Body of pancreas (tissue), 4 donors: Measurements from ENCODE around the gene INPP5J. TPM values are rescaled to one million over a fixed set of nuclear protein-coding genes. Genes with fewer than 3 reads are reported as not detected.

Experiments
- ATAC-seq: fragments of 150-250 bp; one replicate; pipeline ENCODE4 v1.9.1; 2016
- DNase-seq, 4 donors: peaks; one replicate each; pipeline ENCODE4 v3.0.0-alpha.2; 2019
- H3K27ac ChIP-seq, 4 donors: fragments of 200-600 bp; sonication (generic); 1 replicate in 3 of 4; 2 replicates in 1 of 4; pipeline versions ENCODE4 v1.5.1 to v1.6.1; 2016 to 2019; ENCODE audit warnings: mild to moderate bottlenecking in 1 of 4, mixed read lengths in 1 of 4, moderate library complexity in 1 of 4
- H3K27me3 ChIP-seq, 2 donors: fragments of 200-600 bp; sonication (generic); one replicate each; pipeline ENCODE4 v1.6.0; 2016; ENCODE audit warnings: mild to moderate bottlenecking in 1 of 2
- H3K36me3 ChIP-seq, 2 donors: fragments of 200-600 bp; sonication (generic); replicated peaks in 1 of 2; 2 replicates each; pipeline ENCODE4 v1.5.1; 2016; ENCODE audit warnings: low read depth in 2 of 2; ENCODE audit not compliant: insufficient read depth in 1 of 2
- H3K4me1 ChIP-seq: fragments of 200-600 bp; sonication (generic); one replicate; pipeline ENCODE4 v1.6.0; 2016
- H3K4me3 ChIP-seq, 2 donors: fragments of 200-600 bp; sonication (generic); 1 replicate in 1 of 2; 2 replicates in 1 of 2; pipeline ENCODE4 v1.5.1; 2016 to 2019
- H3K9me3 ChIP-seq, 3 donors: fragments of 200-600 bp; sonication (generic); 1 replicate in 2 of 3; 2 replicates in 1 of 3; pipeline ENCODE4 v1.5.1; 2016
- POLR2A ChIP-seq, 3 donors: fragments of 450-650 bp; IDR thresholded peaks; one replicate each; pipeline ENCODE4 v1.6.1; 2016; ENCODE audit warnings: antibody characterized with exemption in 3 of 3, mild to moderate bottlenecking in 2 of 3
- WGBS, 2 donors: methylation state at CpG; one replicate each; pipeline ENCODE4 v1.1.5; 2017; 5-methylcytosine and 5-hydroxymethylcytosine counted together
- intact Hi-C: fragments of 100-400 bp; cut with DNase I; formaldehyde crosslinking; loops from one replicate; pipeline ENCODE4 v1.15.1; 2023
- total RNA-seq, 2 donors: library from RNA; depleted of rRNA; stranded (reverse); fragments of >200 nt; gene quantifications; one replicate each; pipeline ENCODE4 v1.1.0, GENCODE V29; 2016
- TF ChIP-seq, protein P1 (sequence below), 7 experiments: fragments of 450-650 bp in 4 of 7; fragments of 200-600 bp in 3 of 7; sonication (generic) in 3 of 7; IDR thresholded peaks; one replicate each; pipeline ENCODE4 v1.5.1; 2016 to 2019; ENCODE audit warnings: antibody characterized with exemption in 7 of 7

INPP5J gene
- total RNA-seq, 2 donors from 2014 or later: 16.1 to 17.8 TPM

DNA sequence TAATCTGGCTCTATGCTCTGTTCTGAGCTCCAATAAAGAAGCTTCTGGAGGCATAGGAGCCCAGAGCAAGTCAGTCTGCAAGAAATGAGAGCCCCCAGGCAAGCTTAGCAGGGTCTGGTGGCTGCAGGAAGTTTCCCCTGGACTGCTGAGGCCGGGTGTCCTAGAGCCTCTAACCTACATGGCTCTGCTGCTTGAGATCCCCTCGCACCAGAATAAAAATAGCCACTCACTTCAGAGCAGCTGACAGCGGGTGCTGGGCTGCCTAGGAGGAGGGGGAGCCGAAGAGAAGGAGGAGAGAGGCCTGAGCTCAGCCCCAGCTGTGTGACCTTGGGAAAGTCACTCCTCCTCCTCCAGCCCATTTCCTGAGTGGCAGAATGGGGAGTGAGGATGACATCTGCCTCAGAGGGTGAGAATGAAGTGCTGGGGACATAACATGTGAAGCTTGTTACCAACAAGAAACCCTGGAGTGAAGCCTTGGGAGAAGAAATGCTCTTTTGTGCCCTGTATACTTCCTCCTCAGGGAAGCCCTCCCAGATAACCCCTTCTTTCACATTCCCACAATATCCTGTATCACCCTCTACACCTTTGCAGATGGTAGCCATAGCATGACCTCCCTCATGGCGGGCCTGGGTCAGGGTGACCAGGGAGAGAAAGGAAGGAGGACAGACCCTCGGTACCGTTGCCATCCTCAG is 3.6 kb upstream of the INPP5J start:
- peak in 3 of 4 donors; percentile 48 to 61 (median 57) for DNase-seq
- intact Hi-C loops: no loop called here

DNA sequence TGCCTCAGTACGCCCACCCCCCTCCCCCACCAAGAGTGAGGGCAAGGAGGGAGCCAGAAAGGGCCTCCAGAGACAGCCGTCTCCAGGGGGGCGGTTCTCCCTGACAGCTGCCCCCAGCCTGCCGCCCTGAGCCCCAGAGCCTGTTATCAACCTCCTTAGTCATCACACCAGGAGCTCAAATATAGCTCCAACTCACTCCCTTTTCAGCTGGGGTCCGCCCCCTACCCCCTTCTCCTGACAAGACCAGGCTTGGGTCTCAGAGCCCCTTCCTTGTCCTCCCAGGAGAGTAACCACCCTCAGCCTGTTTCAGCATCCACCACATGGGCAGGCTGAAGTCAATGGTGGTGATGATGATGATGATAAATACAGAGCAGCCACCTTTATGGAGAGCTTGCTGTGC is 2.5 kb upstream of the INPP5J start:
- no peak for DNase-seq
- intact Hi-C loops: no loop called here
- ATAC-seq: no peak

More for the DNA sequence above, 3.6 kb upstream of the INPP5J start:
- WGBS, 2 donors: 53 to 57% methylated on average over 6 to 7 of the region's 7 CpGs
- no peak overlapping the region for H3K4me3 ChIP-seq
- H3K36me3 ChIP-seq: no peaks in the 10 kb centered on the region
- no peaks in the 10 kb centered on the region for H3K9me3 ChIP-seq
- no peak overlapping the region for H3K27ac ChIP-seq
- no peaks in the 10 kb centered on the region for H3K27me3 ChIP-seq
- TF ChIP-seq, protein P1, sequence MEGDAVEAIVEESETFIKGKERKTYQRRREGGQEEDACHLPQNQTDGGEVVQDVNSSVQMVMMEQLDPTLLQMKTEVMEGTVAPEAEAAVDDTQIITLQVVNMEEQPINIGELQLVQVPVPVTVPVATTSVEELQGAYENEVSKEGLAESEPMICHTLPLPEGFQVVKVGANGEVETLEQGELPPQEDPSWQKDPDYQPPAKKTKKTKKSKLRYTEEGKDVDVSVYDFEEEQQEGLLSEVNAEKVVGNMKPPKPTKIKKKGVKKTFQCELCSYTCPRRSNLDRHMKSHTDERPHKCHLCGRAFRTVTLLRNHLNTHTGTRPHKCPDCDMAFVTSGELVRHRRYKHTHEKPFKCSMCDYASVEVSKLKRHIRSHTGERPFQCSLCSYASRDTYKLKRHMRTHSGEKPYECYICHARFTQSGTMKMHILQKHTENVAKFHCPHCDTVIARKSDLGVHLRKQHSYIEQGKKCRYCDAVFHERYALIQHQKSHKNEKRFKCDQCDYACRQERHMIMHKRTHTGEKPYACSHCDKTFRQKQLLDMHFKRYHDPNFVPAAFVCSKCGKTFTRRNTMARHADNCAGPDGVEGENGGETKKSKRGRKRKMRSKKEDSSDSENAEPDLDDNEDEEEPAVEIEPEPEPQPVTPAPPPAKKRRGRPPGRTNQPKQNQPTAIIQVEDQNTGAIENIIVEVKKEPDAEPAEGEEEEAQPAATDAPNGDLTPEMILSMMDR (IDR thresholded peaks at IDR 0.05): no peak
- TF ChIP-seq POLR2A (IDR thresholded peaks at IDR 0.05): no peak
- peaks cover 23% of the 10 kb centered on the region for H3K4me1 ChIP-seq
- ATAC-seq: no peak

DNA sequence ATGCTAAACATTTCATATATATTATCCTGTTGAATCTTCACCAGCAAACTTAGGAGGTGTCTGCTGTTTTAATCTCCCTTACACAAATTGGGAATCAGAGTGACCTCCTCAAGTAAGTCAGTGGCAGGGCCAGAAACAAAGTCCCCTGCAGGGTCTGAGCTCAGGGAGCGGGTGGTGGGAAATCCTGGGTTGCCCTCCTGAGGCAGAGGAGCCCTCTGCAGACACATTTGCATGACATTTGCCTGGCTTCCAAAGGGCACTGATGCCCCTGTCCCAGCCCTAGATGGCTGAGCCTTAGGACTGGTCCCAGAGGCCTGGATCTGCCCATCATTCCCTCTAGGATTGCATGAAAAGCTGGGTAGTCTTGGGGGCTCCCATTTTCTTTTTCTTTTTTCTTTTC is 2.1 kb upstream of the INPP5J start:
- H3K36me3 ChIP-seq: no peaks in the 10 kb centered on the region
- intact Hi-C loops: no loop called here
- DNase-seq (no peak), ATAC-seq (no peak)
- WGBS, 2 donors: 94 to 100% methylated on average over 1 of the region's 1 CpG
- H3K27me3 ChIP-seq: no peaks in the 10 kb centered on the region
- H3K27ac ChIP-seq: no peak overlapping the region
- no peaks in the 10 kb centered on the region for H3K9me3 ChIP-seq
- TF ChIP-seq POLR2A (IDR thresholded peaks at IDR 0.05): no peak
- TF ChIP-seq, protein P1 (IDR thresholded peaks at IDR 0.05): no peak
- no peak overlapping the region for H3K4me3 ChIP-seq
- peaks cover 33% of the 10 kb centered on the region for H3K4me1 ChIP-seq

More for the DNA sequence above, 2.5 kb upstream of the INPP5J start:
- H3K4me1 ChIP-seq: peaks cover 33% of the 10 kb centered on the region
- H3K9me3 ChIP-seq: no peaks in the 10 kb centered on the region
- WGBS, 2 donors: 79 to 89% methylated on average over 4 to 5 of the region's 5 CpGs
- H3K27me3 ChIP-seq: no peaks in the 10 kb centered on the region
- H3K4me3 ChIP-seq: no peak overlapping the region
- no peaks in the 10 kb centered on the region for H3K36me3 ChIP-seq
- TF ChIP-seq, protein P1 (IDR thresholded peaks at IDR 0.05): no peak
- TF ChIP-seq POLR2A (IDR thresholded peaks at IDR 0.05): no peak
- H3K27ac ChIP-seq: no peak overlapping the region

DNA sequence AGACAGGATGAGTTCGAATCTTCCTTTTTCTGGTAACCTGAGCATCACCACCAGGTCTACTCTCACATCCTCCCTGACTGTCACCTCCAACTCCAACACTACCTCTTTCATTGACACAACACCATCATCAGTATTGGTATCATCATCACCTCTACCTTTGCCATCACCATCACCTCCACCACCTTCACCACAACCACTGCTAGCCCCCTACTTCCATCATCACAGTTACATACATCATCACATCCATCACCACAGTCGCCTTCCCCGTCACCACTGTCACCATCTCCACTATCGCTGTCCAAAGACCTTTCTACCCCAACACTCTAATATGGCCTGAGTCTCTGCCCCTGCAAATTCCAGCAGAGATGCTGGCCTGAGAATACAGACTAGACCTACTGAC is 1.4 kb upstream of the INPP5J start:
- 95 to 96% methylated on average over 4 of the region's 4 CpGs for WGBS, 2 donors
- DNase-seq (no peak), ATAC-seq (no peak)
- Histone ChIP-seq H3K36me3 (no peaks in the 10 kb centered on the region), H3K4me1 (peaks cover 33% of the 10 kb centered on the region), H3K4me3 (no peak overlapping the region), H3K27me3 (no peaks in the 10 kb centered on the region), H3K27ac (no peak overlapping the region), H3K9me3 (no peaks in the 10 kb centered on the region)
- intact Hi-C loops: no loop called here
- TF ChIP-seq POLR2A (IDR thresholded peaks at IDR 0.05): no peak
- TF ChIP-seq, protein P1 (IDR thresholded peaks at IDR 0.05): no peak

DNA sequence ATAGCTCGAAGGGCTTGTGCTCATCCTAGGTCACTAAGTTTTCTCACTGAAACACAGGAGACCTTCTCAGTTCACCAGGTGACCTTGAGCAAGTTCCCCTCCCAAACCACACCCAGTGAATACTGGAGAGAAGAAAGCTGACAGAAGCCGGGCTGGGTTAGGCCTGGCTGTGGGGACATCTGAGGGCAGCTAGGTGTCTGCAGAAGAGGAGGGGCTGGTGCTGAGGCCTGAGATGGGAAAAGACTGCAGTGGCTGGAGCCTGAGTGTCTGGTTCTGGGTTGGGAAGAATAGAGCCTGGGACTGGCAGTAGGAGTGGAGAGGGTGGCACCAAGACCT is 602 bp upstream of the INPP5J start:
- 57 to 66% methylated on average over 2 of the region's 2 CpGs for WGBS, 2 donors
- ATAC-seq (peak; percentile 12), DNase-seq (no peak)
- H3K27ac ChIP-seq: peak overlapping the region; percentile 57 to 78 (median 68)
- TF ChIP-seq, protein P1 (IDR thresholded peaks at IDR 0.05): no peak
- TF ChIP-seq POLR2A (IDR thresholded peaks at IDR 0.05): no peak
- peaks cover 33% of the 10 kb centered on the region for H3K4me1 ChIP-seq
- no peaks in the 10 kb centered on the region for H3K36me3 ChIP-seq
- no peaks in the 10 kb centered on the region for H3K27me3 ChIP-seq
- no peaks in the 10 kb centered on the region for H3K9me3 ChIP-seq
- intact Hi-C loops: no loop called here
- no peak overlapping the region for H3K4me3 ChIP-seq
